ENCODE measurements around the gene FXYD6. TPM values are rescaled to one million over a fixed set of nuclear protein-coding genes. Genes with fewer than 3 reads are reported as not detected.
A peak's percentile ranks its signal among the peaks of the same experiment; 100 is the strongest.

Gene FXYD6
- total RNA-seq, 1 experiment from 2014 or later: 0.54 TPM

- Histone ChIP-seq H3K4me3 (ENCODE audit: low read depth in 2 of 2, low read length in 2 of 2) (no peak overlapping the region), H3K9me3 (ENCODE audit: control insufficient read depth, insufficient read depth, low read depth, low read length) (no peaks in the 10 kb centered on the region), H3K27ac (ENCODE audit: low read length) (no peak overlapping the region), H3K27me3 (ENCODE audit: control insufficient read depth, insufficient read depth, low read length) (peaks cover 10% of the 10 kb centered on the region), H3K36me3 (ENCODE audit: control insufficient read depth, insufficient read depth, low read length) (no peaks in the 10 kb centered on the region), H3K4me1 (ENCODE audit: control insufficient read depth, insufficient read depth, low read length) (no peaks in the 10 kb centered on the region)
- POLR2A ChIA-PET: no interaction called here
- no TSS peak for BruUV-seq (replicated peaks)
- DNase-seq (ENCODE audit: low read depth, low spot score): no peak
- in situ Hi-C loops (cut with HindIII; ENCODE audit: low pct_unique_long_range_greater_than_20kb, low sequenced_read_pairs): no loop called here
- CTCF ChIA-PET: no interaction called here
- TF ChIP-seq CTCF (IDR thresholded peaks at IDR 0.05) (no peak), SIN3A (IDR thresholded peaks at IDR 0.05; ENCODE audit: borderline replicate concordance, insufficient read depth, low read depth, low read length) (no peak), TCF7L2 (IDR thresholded peaks at IDR 0.05; ENCODE audit: low read depth, low read length) (no peak), POLR2AphosphoS5 (IDR thresholded peaks at IDR 0.05; ENCODE audit: low read depth, low read length) (no peak), REST (IDR thresholded peaks at IDR 0.05; ENCODE audit: insufficient read depth in 1 of 2, low read depth in 2 of 2, low read length in 1 of 2) (no peak)
- no peak for ATAC-seq
- intact Hi-C loops (cut with micrococcal nuclease; ENCODE audit: unreplicated experiment): no loop called here
Observed at GRCh38 chr11:117914991-117915618, 38.6 kb upstream of the FXYD6 start.

- Histone ChIP-seq H3K9me3 (ENCODE audit: control insufficient read depth, insufficient read depth, low read depth, low read length) (no peaks in the 10 kb centered on the region), H3K36me3 (ENCODE audit: control insufficient read depth, insufficient read depth, low read length) (no peaks in the 10 kb centered on the region), H3K27me3 (ENCODE audit: control insufficient read depth, insufficient read depth, low read length) (peaks cover 10% of the 10 kb centered on the region), H3K4me1 (ENCODE audit: control insufficient read depth, insufficient read depth, low read length) (no peaks in the 10 kb centered on the region), H3K4me3 (ENCODE audit: low read depth in 2 of 2, low read length in 2 of 2) (no peak overlapping the region), H3K27ac (ENCODE audit: low read length) (no peak overlapping the region)
- BruUV-seq (replicated peaks): no TSS peak
- POLR2A ChIA-PET: interaction anchor here (0.6 kb wide), 1 partner anchor 418 kb away, joined by 3 read pairs; no protein-coding TSS in a partner anchor
- CTCF ChIA-PET: no interaction called here
- TF ChIP-seq CTCF (IDR thresholded peaks at IDR 0.05) (no peak), TCF7L2 (IDR thresholded peaks at IDR 0.05; ENCODE audit: low read depth, low read length) (no peak), SIN3A (IDR thresholded peaks at IDR 0.05; ENCODE audit: borderline replicate concordance, insufficient read depth, low read depth, low read length) (no peak), REST (IDR thresholded peaks at IDR 0.05; ENCODE audit: insufficient read depth in 1 of 2, low read depth in 2 of 2, low read length in 1 of 2) (no peak), POLR2AphosphoS5 (IDR thresholded peaks at IDR 0.05; ENCODE audit: low read depth, low read length) (no peak)
- in situ Hi-C loops (cut with HindIII; ENCODE audit: low pct_unique_long_range_greater_than_20kb, low sequenced_read_pairs): no loop called here
- peak; percentile 11; the same call in 1 of the 2 replicates for ATAC-seq
- DNase-seq (ENCODE audit: low read depth, low spot score): no peak
- intact Hi-C loops (cut with micrococcal nuclease; ENCODE audit: unreplicated experiment): no loop called here
Observed at GRCh38 chr11:117914398-117914761, 37.9 kb upstream of the FXYD6 start.

Data from Panc1 (cell line).